CD4-positive, alpha-beta T cell (primary cell): Measurements from ENCODE around the gene HID1. TPM values are rescaled to one million over a fixed set of nuclear protein-coding genes. Genes with fewer than 3 reads are reported as not detected.

Experiments
- ATAC-seq: fragments of 200-7000 bp; cut with Tn5 transposase; one replicate; pipeline ENCODE4 v1.10.0; 2022; ENCODE audit warnings: mild to moderate bottlenecking; ENCODE audit not compliant: poor library complexity
- CTCF ChIA-PET: fragments of 350-600 bp; sonication (Branson Sonifier 250); formaldehyde crosslinking; loops from one replicate; lab custom pipeline; 2021; ENCODE audit warnings: antibody characterized with exemption, inconsistent platforms; lab: Charles Lee
- POLR2A ChIA-PET: fragments of 350-600 bp; sonication (Branson Sonifier 250); formaldehyde crosslinking; loops from one replicate; lab custom pipeline; 2021; ENCODE audit warnings: antibody characterized with exemption, inconsistent platforms; lab: Charles Lee
- DNase-seq, 14 experiments: peaks; one replicate each; pipeline ENCODE4 v3.0.0-alpha.2; 2013 to 2020; ENCODE audit warnings: mixed read lengths in 2 of 14
- H3K27ac ChIP-seq, 2 donors: one replicate each; pipeline versions ENCODE4 v1.5.1 to v1.7.0; 2013; ENCODE audit warnings: low read length in 2 of 2, low read depth in 1 of 2, mild to moderate bottlenecking in 1 of 2
- H3K27me3 ChIP-seq, 2 experiments: 1 replicate in 1 of 2; 2 replicates in 1 of 2; pipeline versions ENCODE4 v1.6.1 to v1.7.0; 2013; ENCODE audit warnings: low read length in 2 of 2, control low read depth in 1 of 2, mild to moderate bottlenecking in 1 of 2, moderate library complexity in 1 of 2; ENCODE audit not compliant: insufficient read depth in 2 of 2, control insufficient read depth in 1 of 2
- H3K36me3 ChIP-seq: one replicate; pipeline ENCODE4 v1.6.1; 2013; ENCODE audit warnings: low read length, control low read depth; ENCODE audit not compliant: insufficient read depth
- H3K4me1 ChIP-seq: one replicate; pipeline ENCODE4 v1.6.1; 2013; ENCODE audit warnings: low read length, control low read depth; ENCODE audit not compliant: insufficient read depth
- H3K4me3 ChIP-seq: one replicate; pipeline ENCODE4 v1.5.1; 2013; ENCODE audit warnings: mild to moderate bottlenecking, low read length, moderate library complexity
- H3K9me3 ChIP-seq, 2 experiments: 1 replicate in 1 of 2; 2 replicates in 1 of 2; pipeline versions ENCODE4 v1.6.1 to v1.7.0; 2013; ENCODE audit warnings: low read length in 2 of 2, mild to moderate bottlenecking in 2 of 2, control low read depth in 1 of 2, moderate library complexity in 1 of 2; ENCODE audit not compliant: control insufficient read depth in 1 of 2, insufficient read depth in 1 of 2
- H3K27ac Mint-ChIP-seq: one replicate; pipeline ENCODE4 v1.8.0; 2020; ENCODE audit warnings: mixed read lengths
- H3K27me3 Mint-ChIP-seq: one replicate; pipeline ENCODE4 v1.8.0; 2021; ENCODE audit warnings: mixed read lengths
- H3K36me3 Mint-ChIP-seq: one replicate; pipeline ENCODE4 v1.8.0; 2021; ENCODE audit warnings: low read depth, mixed read lengths
- H3K4me1 Mint-ChIP-seq: one replicate; pipeline ENCODE4 v1.8.0; 2021; ENCODE audit warnings: low read depth, mixed read lengths
- H3K4me3 Mint-ChIP-seq: one replicate; pipeline ENCODE4 v1.8.0; 2020; ENCODE audit warnings: mild to moderate bottlenecking, mixed read lengths
- H3K9me3 Mint-ChIP-seq: one replicate; pipeline ENCODE4 v1.8.0; 2020; ENCODE audit warnings: mixed read lengths
- CTCF ChIP-seq: fragments of 200-600 bp; IDR thresholded peaks from one replicate; pipeline ENCODE4 v1.8.0; 2022; ENCODE audit warnings: antibody characterized with exemption, mild to moderate bottlenecking
- intact Hi-C, 2 experiments: fragments of 100-400 bp; cut with DNase I in 1 of 2; cut with micrococcal nuclease in 1 of 2; formaldehyde crosslinking; loops; one replicate each; pipeline versions ENCODE4 v1.15.1 to v1.9.0; 2023 to 2025; cut with DNase I, micrococcal nuclease
- total RNA-seq, 174 experiments: library from RNA in 2 of 174; stranded (reverse) in 2 of 174; gene quantifications; one replicate each; pipeline ENCODE4 v1.2.3 and lab custom pipeline; 2021 to 2026

Gene HID1
- total RNA-seq, 2 experiments from 2014 or later: 31.8 to 31.9 TPM

GRCh38 chr17:74922694-74923537, 49.6 kb downstream of the HID1 start, which contains the start of gene USH1G:
Gene USH1G, minus strand, starts transcription at chr17:74923255. Its CDS starts 182 bp downstream, at chr17:74923073.
- Mint-ChIP-seq H3K9me3 (no peaks in the 10 kb centered on the region), H3K36me3 (no peaks in the 10 kb centered on the region), H3K4me3 (peak within 1 kb of the TSS; percentile 75), H3K4me1 (peaks cover 15% of the 10 kb centered on the region), H3K27me3 (peaks cover 74% of the 10 kb centered on the region), H3K27ac (no peak within 1 kb of the TSS)
- CTCF ChIA-PET: interaction anchor here (1.7 to 2.1 kb wide), 2 partner anchors 35 to 39 kb away, joined by 8 to 9 read pairs; no protein-coding TSS in a partner anchor
- Histone ChIP-seq H3K4me3 (peak within 1 kb of the TSS; percentile 37), H3K9me3 (peaks cover 0 to 16% of the 10 kb centered on the region in 2 experiments), H3K27ac (no peak within 1 kb of the TSS), H3K36me3 (no peaks in the 10 kb centered on the region), H3K4me1 (peaks cover 25% of the 10 kb centered on the region), H3K27me3 (peaks cover 48 to 57% of the 10 kb centered on the region in 2 experiments)
- POLR2A ChIA-PET: no interaction called here
- ATAC-seq (peak; percentile 51), DNase-seq (peak in 7 of 14 experiments; percentile 5 to 39 (median 9))
- no peak for TF ChIP-seq CTCF
- intact Hi-C loops: loop anchor here (1.0 to 5.0 kb wide), 2 partner anchors 35 to 489 kb away; no protein-coding TSS in a partner anchor

- intact Hi-C loops: loop anchor here in 1 of 2 experiments (5.0 kb wide), 1 partner anchor 490 kb away; no protein-coding TSS in a partner anchor
- Mint-ChIP-seq H3K4me3 (no peak overlapping the region), H3K9me3 (no peaks in the 10 kb centered on the region), H3K27me3 (peaks cover 69% of the 10 kb centered on the region), H3K27ac (no peak overlapping the region), H3K4me1 (peaks cover 15% of the 10 kb centered on the region), H3K36me3 (no peaks in the 10 kb centered on the region)
- POLR2A ChIA-PET: no interaction called here
- Histone ChIP-seq H3K4me1 (peaks cover 31% of the 10 kb centered on the region), H3K27me3 (peaks cover 43 to 57% of the 10 kb centered on the region in 2 experiments), H3K27ac (no peak overlapping the region), H3K36me3 (no peaks in the 10 kb centered on the region), H3K9me3 (peaks cover 0 to 16% of the 10 kb centered on the region in 2 experiments), H3K4me3 (no peak overlapping the region)
- no peak for TF ChIP-seq CTCF
- CTCF ChIA-PET: no interaction called here
- DNase-seq (no peak), ATAC-seq (no peak)
These were observed 50.4 kb downstream of the HID1 start for GRCh38 chr17:74922172-74922571.

- no peak for TF ChIP-seq CTCF
- Mint-ChIP-seq H3K4me1 (peaks cover 15% of the 10 kb centered on the region), H3K4me3 (no peak overlapping the region), H3K9me3 (no peaks in the 10 kb centered on the region), H3K27ac (no peak overlapping the region), H3K36me3 (no peaks in the 10 kb centered on the region), H3K27me3 (peaks cover 70% of the 10 kb centered on the region)
- peaks cover 40 to 57% of the 10 kb centered on the region in 2 experiments for H3K27me3 ChIP-seq
- H3K9me3 ChIP-seq: peaks cover 0 to 16% of the 10 kb centered on the region in 2 experiments
- intact Hi-C loops: loop anchor here in 1 of 2 experiments (5.0 kb wide), 1 partner anchor 491 kb away; no protein-coding TSS in a partner anchor
- no peak for DNase-seq
- no peak for ATAC-seq
- ChIA-PET POLR2A (no interaction called here), CTCF (no interaction called here)
- no peak overlapping the region for H3K27ac ChIP-seq
- H3K4me1 ChIP-seq: peaks cover 31% of the 10 kb centered on the region
- H3K36me3 ChIP-seq: no peaks in the 10 kb centered on the region
- no peak overlapping the region for H3K4me3 ChIP-seq
These were observed 50.8 kb downstream of the HID1 start for GRCh38 chr17:74921769-74922168.
